Neuronal stem cell (in vitro differentiated cells): ENCODE data around the gene AUTS2.

Source experiments
- DNase-seq: peaks from one replicate; pipeline ENCODE4 v3.0.0-alpha.2; 2013; ENCODE audit warnings: low spot score
- H2AFZ ChIP-seq: one replicate; pipeline ENCODE4 v1.6.1; 2013; ENCODE audit warnings: mild to moderate bottlenecking, low read length, inconsistent platforms
- H2AK5ac ChIP-seq: 2 replicates; pipeline ENCODE4 v1.6.1; 2013; ENCODE audit warnings: low read depth, mild to moderate bottlenecking, inconsistent platforms, low read length, moderate library complexity, mixed read lengths
- H2BK120ac ChIP-seq: 2 replicates; pipeline ENCODE4 v1.6.1; 2013; ENCODE audit warnings: low read depth, mild to moderate bottlenecking, inconsistent platforms, low read length, moderate library complexity, mixed read lengths
- H2BK12ac ChIP-seq: one replicate; pipeline ENCODE4 v1.6.1; 2013; ENCODE audit warnings: low read length, inconsistent platforms
- H2BK15ac ChIP-seq: 2 replicates; pipeline ENCODE4 v1.6.1; 2013; ENCODE audit warnings: mild to moderate bottlenecking, low read length, inconsistent platforms, mixed read lengths
- H2BK5ac ChIP-seq: one replicate; pipeline ENCODE4 v1.6.1; 2013; ENCODE audit warnings: inconsistent platforms, mild to moderate bottlenecking, low read length, moderate library complexity
- H3K14ac ChIP-seq: one replicate; pipeline ENCODE4 v1.6.1; 2013; ENCODE audit warnings: low read length, inconsistent platforms
- H3K18ac ChIP-seq: 2 replicates; pipeline ENCODE4 v1.6.1; 2013; ENCODE audit warnings: low read length, inconsistent platforms
- H3K23ac ChIP-seq: 2 replicates; pipeline ENCODE4 v1.6.1; 2013; ENCODE audit warnings: low read depth, mild to moderate bottlenecking, mixed read lengths, low read length, inconsistent platforms; ENCODE audit not compliant: poor library complexity
- H3K27ac ChIP-seq: replicated peaks from 3 replicates; pipeline ENCODE4 v1.5.1; 2013; ENCODE audit warnings: low read length, inconsistent platforms
- H3K27me3 ChIP-seq, 3 experiments: 2 replicates each; pipeline ENCODE4 v1.6.1; 2013; ENCODE audit warnings: low read length in 3 of 3, mild to moderate bottlenecking in 2 of 3, inconsistent platforms in 1 of 3, low read depth in 1 of 3, mixed read lengths in 1 of 3, moderate library complexity in 1 of 3; ENCODE audit not compliant: control insufficient read depth in 3 of 3, insufficient read depth in 3 of 3
- H3K36me3 ChIP-seq, 2 donors: replicated peaks in 1 of 2; 2 replicates each; pipeline ENCODE4 v1.6.1; 2013; ENCODE audit warnings: low read length in 2 of 2; ENCODE audit not compliant: control insufficient read depth in 2 of 2, insufficient read depth in 2 of 2
- H3K4ac ChIP-seq: 2 replicates; pipeline ENCODE4 v1.6.1; 2013; ENCODE audit warnings: inconsistent platforms, mild to moderate bottlenecking, low read length, moderate library complexity
- H3K4me1 ChIP-seq, 2 donors: 1 replicate in 1 of 2; 2 replicates in 1 of 2; pipeline ENCODE4 v1.6.1; 2013; ENCODE audit warnings: low read length in 2 of 2, low read depth in 1 of 2; ENCODE audit not compliant: control insufficient read depth in 2 of 2, insufficient read depth in 1 of 2
- H3K4me2 ChIP-seq: one replicate; pipeline ENCODE4 v1.6.1; 2013; ENCODE audit warnings: mild to moderate bottlenecking, low read length, inconsistent platforms; ENCODE audit not compliant: insufficient read depth, poor library complexity, severe bottlenecking
- H3K4me3 ChIP-seq, 2 donors: 2 replicates each; pipeline ENCODE4 v1.5.1; 2013; ENCODE audit warnings: low read length in 2 of 2, mild to moderate bottlenecking in 2 of 2, inconsistent platforms in 1 of 2, moderate library complexity in 1 of 2
- H3K79me1 ChIP-seq: one replicate; pipeline ENCODE4 v1.6.1; 2013; ENCODE audit warnings: low read depth, mild to moderate bottlenecking, inconsistent platforms, low read length, moderate library complexity
- H3K9ac ChIP-seq: one replicate; pipeline ENCODE4 v1.6.1; 2013; ENCODE audit warnings: mild to moderate bottlenecking, low read depth, low read length, inconsistent platforms; ENCODE audit not compliant: poor library complexity
- H3K9me3 ChIP-seq, 2 donors: replicated peaks in 1 of 2; 2 replicates each; pipeline versions ENCODE3 to v1.6.1; 2013; ENCODE audit warnings: low read length in 2 of 2, mild to moderate bottlenecking in 2 of 2, inconsistent platforms in 1 of 2, low read depth in 1 of 2, mixed read lengths in 1 of 2, moderate library complexity in 1 of 2; ENCODE audit not compliant: control insufficient read depth in 2 of 2, insufficient read depth in 1 of 2
- H4K8ac ChIP-seq: one replicate; pipeline ENCODE4 v1.6.1; 2013; ENCODE audit warnings: low read depth, mild to moderate bottlenecking, inconsistent platforms, low read length, moderate library complexity
- H4K91ac ChIP-seq: one replicate; pipeline ENCODE4 v1.6.1; 2013; ENCODE audit warnings: low read length, low read depth, mild to moderate bottlenecking, inconsistent platforms; ENCODE audit not compliant: poor library complexity
- WGBS, 2 donors: extraction: QIAGEN DNeasy Blood & Tissue Kit; methylation state at CpG; one replicate each; pipeline ENCODE4 v1.1.7; 2013; ENCODE audit warnings: missing lambda C conversion rate in 2 of 2, mixed read lengths in 1 of 2; ENCODE audit not compliant: insufficient read length in 2 of 2, insufficient replicate concordance in 1 of 2; ENCODE audit errors: extremely low coverage in 2 of 2; 5-methylcytosine and 5-hydroxymethylcytosine counted together

The AUTS2 gene

GRCh38 chr7:70595755-70596597 is 997.7 kb downstream of the AUTS2 start:
- no peak overlapping the region for H2BK12ac ChIP-seq
- peak overlapping the region; percentile 54 to 74 for H3K4me3 ChIP-seq
- no peak overlapping the region for H2BK15ac ChIP-seq
- H3K23ac ChIP-seq = no peak overlapping the region
- H3K27me3 ChIP-seq = peaks cover 5 to 43% (median 7%) of the 10 kb centered on the region in 3 experiments
- H3K9me3 ChIP-seq = peaks cover 1 to 8% of the 10 kb centered on the region in 2 donors
- H2AK5ac ChIP-seq = no peak overlapping the region
- H3K4me2 ChIP-seq = peak overlapping the region; percentile 98
- no CpG with 5 or more reads among the region's 82 CpGs for WGBS, 2 donors
- no peak overlapping the region for H4K8ac ChIP-seq
- peak overlapping the region; percentile 75 for H2AFZ ChIP-seq
- peaks cover 6 to 12% of the 10 kb centered on the region in 2 donors for H3K4me1 ChIP-seq
- no peak overlapping the region for H3K4ac ChIP-seq
- no peak overlapping the region for H3K18ac ChIP-seq
- DNase-seq = no peak
- no peak overlapping the region for H4K91ac ChIP-seq
- H3K27ac ChIP-seq = no peak overlapping the region
- no peak overlapping the region for H2BK5ac ChIP-seq
- peak overlapping the region; percentile 37 for H2BK120ac ChIP-seq
- H3K14ac ChIP-seq = no peak overlapping the region
- H3K9ac ChIP-seq = peak overlapping the region; percentile 25
- H3K36me3 ChIP-seq = peaks cover 0 to 4% of the 10 kb centered on the region in 2 donors
- no peaks in the 10 kb centered on the region for H3K79me1 ChIP-seq

GRCh38 chr7:70596598-70596913 is 998.3 kb downstream of the AUTS2 start:
- Histone ChIP-seq H3K36me3 (peaks cover 0 to 4% of the 10 kb centered on the region in 2 donors), H3K4me3 (peak overlapping the region; percentile 54 to 74), H2BK120ac (no peak overlapping the region), H3K27me3 (peaks cover 5 to 43% (median 7%) of the 10 kb centered on the region in 3 experiments), H3K27ac (no peak overlapping the region), H2AK5ac (no peak overlapping the region), H3K14ac (no peak overlapping the region), H3K18ac (no peak overlapping the region), H3K4ac (no peak overlapping the region), H2BK5ac (no peak overlapping the region), H2AFZ (peak overlapping the region; percentile 75), H3K23ac (no peak overlapping the region), H3K79me1 (no peaks in the 10 kb centered on the region), H3K4me2 (peak overlapping the region; percentile 98), H3K9me3 (peaks cover 3 to 11% of the 10 kb centered on the region in 2 donors), H2BK12ac (no peak overlapping the region), H4K91ac (no peak overlapping the region), H4K8ac (no peak overlapping the region), H2BK15ac (no peak overlapping the region), H3K9ac (no peak overlapping the region), H3K4me1 (peaks cover 6 to 12% of the 10 kb centered on the region in 2 donors)
- DNase-seq = no peak
- WGBS, 2 donors = no CpG with 5 or more reads among the region's 11 CpGs

GRCh38 chr7:70597066-70597465 is 998.8 kb downstream of the AUTS2 start:
- Histone ChIP-seq H3K27me3 (peaks cover 5 to 43% (median 7%) of the 10 kb centered on the region in 3 experiments), H3K18ac (no peak overlapping the region), H3K23ac (no peak overlapping the region), H2BK120ac (no peak overlapping the region), H3K36me3 (peaks cover 0 to 4% of the 10 kb centered on the region in 2 donors), H2BK5ac (no peak overlapping the region), H2BK12ac (no peak overlapping the region), H3K4ac (no peak overlapping the region), H3K4me3 (peak overlapping the region in 1 of 2 donors; percentile 54), H3K4me2 (no peak overlapping the region), H3K14ac (no peak overlapping the region), H4K91ac (no peak overlapping the region), H3K4me1 (peaks cover 6 to 12% of the 10 kb centered on the region in 2 donors), H3K9me3 (peaks cover 3 to 11% of the 10 kb centered on the region in 2 donors), H3K27ac (no peak overlapping the region), H2AFZ (no peak overlapping the region), H3K79me1 (no peaks in the 10 kb centered on the region), H3K9ac (no peak overlapping the region), H4K8ac (no peak overlapping the region), H2BK15ac (no peak overlapping the region), H2AK5ac (no peak overlapping the region)
- no CpG with 5 or more reads among the region's 5 CpGs for WGBS, 2 donors
- DNase-seq = no peak

GRCh38 chr7:70598976-70599375 is 1000.7 kb downstream of the AUTS2 start:
- no peak for DNase-seq
- no peak overlapping the region for H3K4me3 ChIP-seq
- H3K27ac ChIP-seq = no peak overlapping the region
- no peak overlapping the region for H2BK12ac ChIP-seq
- H3K18ac ChIP-seq = no peak overlapping the region
- H2AK5ac ChIP-seq = no peak overlapping the region
- WGBS, 2 donors = no CpG with 5 or more reads among the region's 2 CpGs
- H2BK5ac ChIP-seq = no peak overlapping the region
- peaks cover 0 to 6% of the 10 kb centered on the region in 2 donors for H3K36me3 ChIP-seq
- peaks cover 6 to 12% of the 10 kb centered on the region in 2 donors for H3K4me1 ChIP-seq
- H3K79me1 ChIP-seq = no peaks in the 10 kb centered on the region
- H3K27me3 ChIP-seq = peaks cover 5 to 41% (median 5%) of the 10 kb centered on the region in 3 experiments
- no peak overlapping the region for H3K23ac ChIP-seq
- no peak overlapping the region for H2BK120ac ChIP-seq
- H2BK15ac ChIP-seq = no peak overlapping the region
- no peak overlapping the region for H3K4me2 ChIP-seq
- no peak overlapping the region for H4K8ac ChIP-seq
- no peak overlapping the region for H2AFZ ChIP-seq
- H3K9ac ChIP-seq = no peak overlapping the region
- peaks cover 3 to 11% of the 10 kb centered on the region in 2 donors for H3K9me3 ChIP-seq
- no peak overlapping the region for H4K91ac ChIP-seq
- no peak overlapping the region for H3K4ac ChIP-seq
- no peak overlapping the region for H3K14ac ChIP-seq
